Calu3 (cell line): Measurements from ENCODE around the gene LRPAP1. TPM values are rescaled to one million over a fixed set of nuclear protein-coding genes. Genes with fewer than 3 reads are reported as not detected.

ENCODE experiments used
- BruUV-seq: library from RNA; stranded (reverse); fragments of 400-500 nt; replicated peaks from 2 replicates; lab custom pipeline; 2021; lab: Mats Ljungman, UMichigan
- CTCF ChIA-PET: fragments of 300-600 bp; sonication (Branson Sonifier 250); formaldehyde crosslinking; loops from one replicate; lab custom pipeline; 2022; ENCODE audit warnings: antibody characterized with exemption; lab: Charles Lee
- DNase-seq: peaks from one replicate; pipeline ENCODE4 v3.0.0; 2022
- H3K27ac Mint-ChIP-seq: one replicate; pipeline ENCODE4 v1.8.0; 2022; ENCODE audit warnings: mixed read lengths; ENCODE audit not compliant: unreplicated experiment
- H3K27me3 Mint-ChIP-seq: one replicate; pipeline ENCODE4 v1.8.0; 2022; ENCODE audit warnings: mixed read lengths; ENCODE audit not compliant: unreplicated experiment
- H3K36me3 Mint-ChIP-seq: one replicate; pipeline ENCODE4 v1.8.0; 2022; ENCODE audit warnings: mild to moderate bottlenecking, moderate library complexity, mixed read lengths; ENCODE audit not compliant: insufficient read depth, unreplicated experiment
- H3K4me1 Mint-ChIP-seq: one replicate; pipeline ENCODE4 v1.8.0; 2022; ENCODE audit warnings: mild to moderate bottlenecking, low read depth, mixed read lengths; ENCODE audit not compliant: unreplicated experiment
- H3K4me3 Mint-ChIP-seq: one replicate; pipeline ENCODE4 v1.8.0; 2022; ENCODE audit warnings: mild to moderate bottlenecking, low read depth, moderate library complexity, mixed read lengths; ENCODE audit not compliant: unreplicated experiment
- H3K9me3 Mint-ChIP-seq: one replicate; pipeline ENCODE4 v1.8.0; 2022; ENCODE audit warnings: low read depth, mixed read lengths; ENCODE audit not compliant: unreplicated experiment
- CTCF ChIP-seq: fragments of 200-600 bp; IDR thresholded peaks from one replicate; pipeline ENCODE4 v1.8.0; 2022; ENCODE audit warnings: antibody characterized with exemption; ENCODE audit not compliant: unreplicated experiment
- intact Hi-C: fragments of 100-400 bp; cut with micrococcal nuclease; formaldehyde crosslinking; loops from one replicate; pipeline ENCODE4 v1.10.0; 2022; ENCODE audit not compliant: unreplicated experiment
- total RNA-seq: library from RNA; stranded (reverse); gene quantifications from 2 replicates; pipeline ENCODE4 v1.2.3, GENCODE V29; 2022

The LRPAP1 gene
- total RNA-seq, 1 experiment from 2014 or later: 88.5 TPM

GRCh38 chr4:3476936-3477749 is 55.1 kb downstream of the LRPAP1 start:
- intact Hi-C loops: no loop called here
- H3K9me3 Mint-ChIP-seq: no peaks in the 10 kb centered on the region
- peaks cover 9% of the 10 kb centered on the region for H3K36me3 Mint-ChIP-seq
- H3K27me3 Mint-ChIP-seq: no peaks in the 10 kb centered on the region
- no peak for DNase-seq
- H3K4me3 Mint-ChIP-seq: no peak overlapping the region
- CTCF ChIA-PET: interaction anchor here (0.5 kb wide), 1 partner anchor 1396 kb away, joined by 3 read pairs; no protein-coding TSS in a partner anchor
- BruUV-seq: no TSS peak
- H3K4me1 Mint-ChIP-seq: no peaks in the 10 kb centered on the region
- TF ChIP-seq CTCF: no peak
- no peak overlapping the region for H3K27ac Mint-ChIP-seq

- intact Hi-C loops: no loop called here
- CTCF ChIA-PET: no interaction called here
- DNase-seq: no peak
- Mint-ChIP-seq H3K36me3 (peaks cover 9% of the 10 kb centered on the region), H3K27me3 (no peaks in the 10 kb centered on the region), H3K4me1 (no peaks in the 10 kb centered on the region), H3K4me3 (no peak overlapping the region), H3K9me3 (no peaks in the 10 kb centered on the region), H3K27ac (no peak overlapping the region)
- no TSS peak for BruUV-seq
- no peak for TF ChIP-seq CTCF
Observed at GRCh38 chr4:3476341-3476747, 55.9 kb downstream of the LRPAP1 start.

- Mint-ChIP-seq H3K27ac (no peak overlapping the region), H3K36me3 (peaks cover 5% of the 10 kb centered on the region), H3K9me3 (no peaks in the 10 kb centered on the region), H3K27me3 (no peaks in the 10 kb centered on the region), H3K4me1 (no peaks in the 10 kb centered on the region), H3K4me3 (no peak overlapping the region)
- DNase-seq: no peak
- no peak for TF ChIP-seq CTCF
- intact Hi-C loops: no loop called here
- CTCF ChIA-PET: no interaction called here
- no TSS peak for BruUV-seq
Observed at GRCh38 chr4:3475713-3476260, 56.4 kb downstream of the LRPAP1 start.

GRCh38 chr4:3475041-3475712 is 57.0 kb downstream of the LRPAP1 start:
- H3K9me3 Mint-ChIP-seq: no peaks in the 10 kb centered on the region
- intact Hi-C loops: no loop called here
- H3K27me3 Mint-ChIP-seq: no peaks in the 10 kb centered on the region
- no peak for DNase-seq
- peaks cover 6% of the 10 kb centered on the region for H3K4me1 Mint-ChIP-seq
- no peak overlapping the region for H3K27ac Mint-ChIP-seq
- CTCF ChIA-PET: no interaction called here
- no peak overlapping the region for H3K4me3 Mint-ChIP-seq
- H3K36me3 Mint-ChIP-seq: peaks cover 5% of the 10 kb centered on the region
- no TSS peak for BruUV-seq
- no peak for TF ChIP-seq CTCF
